HG02588 (cell line): ENCODE measurements around the gene CAVIN4.

Experiments
- ATAC-seq: cut with Tn5 transposase; IDR thresholded peaks from one replicate; pipeline ENCODE4 v1.9.1; 2021; ENCODE audit warnings: mild to moderate bottlenecking, moderate library complexity; ENCODE audit not compliant: unreplicated experiment

Gene CAVIN4

GRCh38 chr9:100577776-100578448, at the start of gene CAVIN4:
Gene CAVIN4 (plus strand): TSS chr9:100578079. CDS start chr9:100578144, 65 bp downstream.
- no peak for ATAC-seq

- no peak for ATAC-seq
Observed at GRCh38 chr9:100534401-100534800, 43.5 kb upstream of the CAVIN4 start.

DNA sequence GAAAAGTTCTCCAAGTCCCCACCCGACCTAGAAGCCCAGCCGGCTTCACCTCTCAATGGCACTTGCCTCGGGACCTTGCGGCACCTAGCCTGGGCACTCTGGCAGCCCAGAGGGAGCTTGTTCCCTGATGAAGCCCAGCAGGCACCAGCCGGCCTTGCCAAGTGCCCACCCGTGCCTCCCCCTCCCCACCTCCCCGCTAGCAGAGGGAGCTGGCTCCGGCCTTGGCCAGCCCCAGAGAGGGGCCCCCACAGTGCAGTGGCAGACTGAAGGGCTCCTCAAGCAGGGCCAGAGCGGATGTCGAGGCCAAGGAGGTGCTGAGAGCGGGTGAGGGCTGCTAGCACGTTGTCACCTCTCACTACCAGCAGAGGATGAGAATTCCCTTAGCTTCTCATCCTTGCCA, 37.6 kb upstream of the CAVIN4 start:
- no peak for ATAC-seq

- ATAC-seq = no peak
Observed at GRCh38 chr9:100549048-100549447, 28.8 kb upstream of the CAVIN4 start.

DNA sequence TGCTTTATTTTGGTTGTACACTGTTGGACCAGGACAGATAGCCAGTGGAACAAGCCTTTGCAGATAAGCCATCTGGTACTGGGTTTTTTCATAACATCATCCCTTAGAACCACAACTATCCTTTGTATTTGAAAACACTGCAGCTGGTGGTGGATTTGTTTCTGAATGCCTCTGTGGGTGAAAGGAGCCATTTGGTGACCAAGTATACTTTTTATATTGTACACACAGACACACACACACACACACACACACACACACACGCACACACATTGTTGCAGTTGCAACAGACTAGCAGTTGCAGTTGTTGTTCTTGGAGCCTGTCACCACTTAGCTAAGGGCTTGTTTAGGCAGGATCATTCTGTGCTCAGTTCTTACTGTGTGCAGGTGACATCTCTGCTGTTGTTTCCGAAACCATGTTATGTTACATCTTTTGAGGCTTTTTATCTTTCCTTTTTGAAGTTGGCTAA, 22.9 kb upstream of the CAVIN4 start:
- ATAC-seq = peak; percentile 42

- peak; percentile 62 for ATAC-seq
Observed at GRCh38 chr9:100555471-100555870, 22.4 kb upstream of the CAVIN4 start.

- no peak for ATAC-seq
Observed at GRCh38 chr9:100557053-100557452, 20.8 kb upstream of the CAVIN4 start.

GRCh38 chr9:100561256-100561655, 16.6 kb upstream of the CAVIN4 start:
- no peak for ATAC-seq

DNA sequence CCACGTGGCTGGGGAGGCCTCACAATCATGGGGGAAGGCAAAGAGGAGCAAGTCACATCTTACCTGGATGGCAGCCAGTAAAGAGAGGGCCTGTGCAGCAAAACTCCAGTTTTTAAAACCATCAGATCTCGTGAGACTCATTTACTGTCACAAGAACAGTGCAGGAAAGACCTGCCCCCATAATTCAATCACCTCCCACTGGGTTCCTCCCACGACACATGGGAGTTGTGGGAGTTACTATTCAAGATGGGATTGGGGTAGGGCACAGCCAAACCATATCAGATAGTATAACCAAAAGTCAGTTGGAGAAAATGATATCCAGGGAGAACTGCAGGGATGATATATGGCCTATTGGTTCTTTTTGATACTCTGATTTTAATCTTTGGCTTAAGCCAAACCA, 10.0 kb upstream of the CAVIN4 start:
- no peak for ATAC-seq

DNA sequence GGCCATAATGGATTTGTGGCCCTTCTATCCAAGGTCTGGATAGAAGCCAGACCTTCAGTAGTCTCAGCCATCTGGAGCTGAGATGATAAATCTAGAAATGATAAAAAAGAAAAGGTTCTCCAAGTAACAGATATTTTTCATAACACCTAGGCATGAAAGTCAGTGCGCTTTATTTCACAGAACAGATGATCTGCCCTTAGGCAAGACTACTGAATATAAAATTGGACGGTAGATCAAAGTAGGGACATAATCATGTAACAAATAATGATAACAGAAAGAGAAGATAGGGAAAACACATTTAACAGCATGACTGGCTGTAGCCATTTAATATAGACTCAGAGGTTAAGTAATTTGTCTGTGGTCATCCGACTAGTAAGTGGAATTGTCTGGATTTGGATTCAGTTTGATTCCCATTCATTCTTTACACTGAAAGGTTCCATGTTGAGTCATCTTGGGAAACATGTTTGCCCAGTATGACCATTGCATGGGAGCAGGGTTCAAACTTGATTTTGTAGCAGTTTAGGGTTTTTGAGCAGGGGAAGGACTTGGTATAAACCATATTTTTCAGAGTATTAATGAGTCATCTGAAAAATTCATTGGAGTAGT, 4.1 kb upstream of the CAVIN4 start:
- no peak for ATAC-seq

DNA sequence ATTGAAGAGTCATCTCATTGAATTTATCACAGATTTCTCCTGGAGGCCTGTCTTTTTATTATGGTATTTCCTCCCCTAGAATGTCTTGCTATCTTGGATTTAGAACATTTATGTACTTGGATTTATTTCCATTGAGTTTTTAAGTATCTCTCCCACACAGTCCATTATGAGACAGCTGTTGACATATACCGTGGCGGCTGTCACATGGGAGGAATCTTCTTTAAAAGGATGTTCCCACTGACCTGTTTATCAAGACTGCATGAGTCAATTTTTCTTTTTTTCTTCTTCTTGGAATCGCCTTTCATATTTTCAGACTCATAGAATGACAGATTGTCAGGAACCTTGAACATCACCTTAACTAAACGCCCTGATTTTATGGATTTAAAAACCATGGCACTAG, 2.9 kb upstream of the CAVIN4 start:
- ATAC-seq = no peak

DNA sequence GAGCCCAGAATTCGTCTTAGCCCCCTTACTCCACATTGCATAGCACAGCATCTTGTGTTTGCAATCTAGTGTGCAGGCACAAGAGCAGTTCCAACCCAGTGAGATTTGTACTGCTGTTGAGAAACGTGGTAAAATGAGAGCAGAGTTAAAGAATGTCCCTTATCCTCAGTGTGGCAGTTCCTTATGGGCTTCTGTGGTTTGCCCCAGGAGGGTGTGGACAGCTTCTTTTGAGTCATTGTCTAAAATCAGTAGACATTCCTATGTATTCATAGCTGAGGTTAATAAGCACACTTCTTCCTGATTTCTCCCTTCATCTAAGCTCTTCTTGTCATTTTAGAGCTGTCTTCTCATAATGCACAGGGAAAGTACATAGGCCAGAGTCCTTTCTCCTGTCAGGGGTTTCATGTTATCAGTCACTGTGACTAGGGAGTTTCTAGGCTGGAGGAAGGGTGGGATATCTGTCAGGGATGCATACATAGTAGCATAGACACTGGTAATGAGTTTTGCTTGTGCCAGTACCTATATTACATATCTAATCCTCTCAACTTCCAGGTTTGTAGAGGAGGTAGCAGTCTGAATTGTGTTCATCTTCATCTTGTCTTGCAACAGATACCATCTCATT, 2.0 kb upstream of the CAVIN4 start:
- ATAC-seq = no peak

DNA sequence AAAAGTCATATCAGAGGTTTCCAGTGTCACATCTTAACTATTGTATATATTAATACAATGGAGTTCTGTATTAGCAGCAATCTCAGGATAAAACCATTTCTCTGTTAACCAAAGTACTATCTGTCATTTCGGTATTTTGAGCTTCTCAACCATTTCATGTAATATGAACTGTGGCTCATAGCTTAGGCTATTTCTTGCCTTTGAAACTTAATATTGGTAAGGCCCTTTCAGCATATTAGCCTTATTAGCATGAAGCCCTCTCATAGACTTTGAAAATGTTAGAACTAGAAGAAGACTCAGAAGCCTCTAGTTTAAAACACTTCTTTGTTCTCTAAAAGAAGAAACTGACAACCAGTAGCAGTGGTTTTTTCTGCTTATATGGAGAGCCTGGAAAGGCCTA, 731 bp downstream of the CAVIN4 start:
- ATAC-seq = no peak

DNA sequence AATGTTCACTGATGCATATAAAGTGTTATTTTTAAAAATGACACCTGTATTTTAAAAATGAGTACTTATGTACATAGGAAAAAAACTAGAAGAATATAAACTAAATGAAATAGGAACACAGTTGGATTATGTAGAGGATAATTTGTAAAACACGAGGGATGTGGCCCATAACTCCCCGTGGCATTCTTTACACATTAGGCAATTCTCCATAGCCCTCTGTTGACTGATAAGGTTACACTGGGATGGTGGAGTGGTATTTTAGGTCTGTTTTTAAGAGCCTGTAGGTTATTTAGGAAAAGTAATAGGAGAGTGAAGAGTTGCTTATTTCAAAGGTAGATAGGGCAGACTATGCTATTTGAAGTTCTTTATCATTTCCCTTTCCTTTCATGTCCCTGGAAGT, 1.8 kb downstream of the CAVIN4 start:
- ATAC-seq = no peak

DNA sequence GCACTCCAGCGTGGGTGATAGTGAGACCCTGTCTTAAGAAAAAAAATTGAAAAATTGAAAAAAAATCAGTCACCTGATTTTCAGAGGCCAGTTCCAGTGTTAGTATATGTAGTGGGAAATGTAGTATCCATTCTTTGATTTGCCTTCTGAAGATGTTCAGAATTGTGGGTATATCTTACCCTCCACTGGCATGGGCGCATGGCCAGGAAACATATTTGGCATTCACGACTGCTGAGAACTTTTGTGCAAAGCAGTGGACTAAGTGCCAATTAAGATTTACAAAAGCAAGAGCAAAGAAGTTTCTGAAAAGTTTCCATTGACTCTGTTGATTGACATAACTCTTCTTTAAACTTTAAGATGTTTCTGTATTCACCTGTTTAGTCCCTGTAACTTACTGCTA, 2.4 kb downstream of the CAVIN4 start:
- ATAC-seq = no peak

DNA sequence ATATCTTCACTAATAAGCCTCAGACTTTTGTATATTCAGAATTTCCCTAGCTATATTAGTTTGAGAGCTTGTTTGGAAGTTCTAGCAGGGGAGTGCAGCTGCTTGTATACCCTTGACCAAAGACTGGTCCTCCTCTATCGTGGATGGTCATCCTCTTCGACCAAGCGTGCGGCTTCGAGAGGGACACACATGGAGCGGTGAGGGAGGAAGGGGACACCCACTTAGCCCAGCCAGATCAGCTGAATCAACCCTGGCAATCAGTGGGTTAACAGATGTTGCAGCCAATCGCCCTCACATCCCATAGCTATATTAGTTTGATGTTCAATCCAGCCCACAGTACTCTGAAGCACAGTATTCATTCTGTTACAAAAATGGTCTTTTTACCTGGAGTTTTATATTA, 3.2 kb downstream of the CAVIN4 start:
- no peak for ATAC-seq

DNA sequence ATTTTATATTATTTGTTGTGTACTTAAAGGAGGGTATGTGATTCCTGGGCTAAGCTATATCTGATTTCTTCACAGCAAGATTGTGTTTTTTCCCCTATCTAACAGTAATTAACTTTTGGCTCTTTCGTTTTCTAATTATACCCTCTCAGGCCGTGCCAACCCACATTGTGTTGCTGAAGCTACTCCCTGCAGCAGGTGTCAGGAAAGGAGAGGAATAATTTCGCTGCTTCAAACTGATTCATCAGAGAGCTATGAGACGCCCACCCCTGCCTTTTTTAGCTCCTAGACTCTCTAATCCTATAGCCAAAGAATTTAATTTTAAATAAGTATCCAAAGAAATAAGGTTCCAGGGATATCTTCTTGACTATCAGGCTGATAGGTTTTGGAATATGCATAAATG, 3.8 kb downstream of the CAVIN4 start:
- ATAC-seq = no peak

DNA sequence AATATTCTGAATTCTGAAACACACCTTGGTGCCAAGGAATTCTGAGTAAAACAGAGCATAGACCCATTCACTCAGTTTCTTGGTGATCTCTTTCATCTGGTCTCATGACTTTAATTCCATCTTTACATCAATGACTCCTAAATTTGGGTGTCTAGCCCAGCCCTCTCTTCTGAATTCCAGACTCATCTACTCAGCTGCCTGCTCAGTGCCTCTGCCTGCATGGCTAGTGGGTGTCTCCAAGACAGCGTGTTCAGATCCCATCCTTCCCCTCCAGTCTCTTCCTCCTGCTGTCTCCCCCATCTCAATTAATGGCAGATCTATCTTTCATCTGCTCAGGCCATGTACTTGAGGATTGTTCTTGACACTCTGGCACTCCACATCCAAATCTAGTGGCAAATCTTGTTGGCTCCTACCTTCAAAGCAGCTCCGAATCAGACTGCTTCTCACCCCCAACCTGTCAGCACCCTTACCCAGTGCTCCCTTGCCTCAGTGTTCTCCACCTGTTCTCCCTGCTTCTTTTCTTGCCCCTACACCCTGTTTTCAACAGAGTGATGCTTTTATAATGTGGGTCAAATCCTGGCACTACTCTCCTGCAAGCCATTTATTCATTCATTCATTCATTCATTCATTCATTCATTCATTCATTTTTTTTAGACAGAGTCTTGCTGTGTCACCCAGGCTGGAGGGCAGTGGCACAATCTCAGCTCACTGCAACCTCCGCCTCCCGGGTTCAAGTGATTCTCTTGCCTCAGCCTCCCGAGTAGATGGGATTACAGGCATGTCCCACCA, 5.3 kb downstream of the CAVIN4 start:
- no peak for ATAC-seq

DNA sequence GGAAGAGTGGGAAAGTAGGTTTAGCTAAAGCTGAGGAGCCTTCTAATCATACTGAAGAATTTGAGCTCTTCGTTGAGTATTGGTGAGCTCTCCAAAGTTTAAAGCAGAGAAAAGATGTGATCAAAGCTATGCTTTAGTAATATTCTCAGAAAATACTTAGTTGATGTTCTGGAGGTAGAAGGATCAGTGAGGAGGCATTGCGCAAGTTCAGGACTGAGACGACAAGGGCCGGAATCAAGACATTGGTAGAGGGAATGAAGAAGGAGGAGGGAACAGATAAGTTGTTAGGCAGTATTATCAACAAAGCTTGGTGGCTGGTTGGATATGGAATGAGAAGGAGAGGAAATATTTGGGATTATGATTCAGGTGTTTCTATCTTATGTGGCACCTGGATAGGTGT, 7.1 kb downstream of the CAVIN4 start:
- ATAC-seq = no peak

DNA sequence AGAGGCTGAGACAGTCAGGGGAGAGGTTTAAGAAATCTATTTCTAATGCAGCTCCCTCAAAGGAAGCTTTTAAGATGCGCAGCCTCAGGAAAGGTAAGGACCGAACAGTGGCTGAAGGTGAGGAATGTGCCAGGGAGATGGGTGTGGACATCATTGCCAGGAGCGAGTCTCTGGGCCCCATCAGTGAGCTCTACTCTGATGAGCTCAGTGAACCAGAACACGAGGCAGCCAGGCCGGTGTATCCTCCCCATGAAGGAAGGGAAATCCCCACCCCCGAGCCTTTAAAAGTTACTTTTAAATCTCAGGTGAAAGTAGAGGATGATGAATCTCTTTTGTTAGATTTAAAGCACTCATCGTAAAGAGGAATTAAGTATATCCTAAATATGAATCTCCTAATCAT, 8.2 kb downstream of the CAVIN4 start:
- no peak for ATAC-seq

- ATAC-seq = no peak
Observed at GRCh38 chr9:100587375-100587774, 9.5 kb downstream of the CAVIN4 start.

DNA sequence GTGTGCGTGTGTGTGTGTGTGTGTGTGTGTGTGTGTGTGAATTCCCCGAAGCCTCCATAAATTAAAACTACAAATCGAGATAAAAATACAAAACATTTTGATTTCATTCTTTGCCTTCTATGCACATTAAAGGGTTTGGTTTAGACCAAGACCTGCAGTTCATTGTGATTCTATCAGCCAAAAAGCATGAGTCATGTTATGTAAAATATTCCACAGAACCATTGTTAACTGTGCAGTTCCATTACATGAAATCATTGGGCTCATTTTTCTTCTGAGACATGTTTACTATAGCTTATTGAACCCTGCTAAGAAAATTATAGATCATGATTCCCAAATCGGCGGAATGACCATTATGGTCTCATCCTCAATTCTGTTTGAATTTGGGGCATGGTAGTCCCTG, 11.7 kb downstream of the CAVIN4 start:
- ATAC-seq = no peak
